AG09319 (cell line): ENCODE data around the gene FLAD1.

ENCODE experiments used
- DNase-seq: peaks from one replicate; pipeline ENCODE4 v3.0.0-alpha.2; 2010; ENCODE audit warnings: low read depth; ENCODE audit errors: extremely low read depth
- CTCF ChIP-seq: IDR thresholded peaks from 2 replicates; pipeline ENCODE4 v1.5.1; 2011; ENCODE audit warnings: low read depth, mild to moderate bottlenecking, inconsistent platforms, low read length, moderate library complexity

Gene FLAD1

DNA sequence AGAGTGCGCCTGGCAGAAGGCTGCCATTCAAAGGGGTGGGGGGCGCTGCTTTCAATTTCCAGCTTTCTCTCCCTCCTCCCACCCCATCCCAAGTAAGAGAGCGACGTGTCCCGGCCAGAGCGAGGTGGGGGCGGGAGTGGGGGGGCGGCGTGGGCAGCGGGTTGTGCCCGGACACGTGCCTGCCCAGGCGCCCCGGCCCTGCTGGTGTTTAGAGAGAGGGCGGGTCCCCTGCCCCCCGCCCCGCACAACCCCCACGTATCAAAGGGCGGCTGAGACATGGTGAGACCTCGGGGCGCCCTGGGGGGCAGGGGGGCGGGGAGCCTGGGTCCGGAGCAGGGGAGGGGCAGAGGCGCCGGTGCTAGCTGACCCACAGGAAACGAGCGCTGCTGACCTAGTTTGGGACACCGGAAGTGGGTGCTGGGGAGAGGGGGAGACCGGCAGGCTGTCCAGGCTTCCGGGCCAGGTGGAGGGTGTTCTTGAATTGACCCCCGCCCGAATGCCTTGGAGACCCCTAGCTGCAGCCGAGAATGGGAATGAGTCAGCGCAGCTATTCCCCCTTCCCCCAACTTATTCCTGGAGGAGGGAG is 20.7 kb downstream of the FLAD1 start:
- no peak for DNase-seq
- TF ChIP-seq CTCF, result no peak

GRCh38 chr1:155004352-155005075 is 21.4 kb downstream of the FLAD1 start:
- no peak for TF ChIP-seq CTCF
- DNase-seq, result no peak

DNA sequence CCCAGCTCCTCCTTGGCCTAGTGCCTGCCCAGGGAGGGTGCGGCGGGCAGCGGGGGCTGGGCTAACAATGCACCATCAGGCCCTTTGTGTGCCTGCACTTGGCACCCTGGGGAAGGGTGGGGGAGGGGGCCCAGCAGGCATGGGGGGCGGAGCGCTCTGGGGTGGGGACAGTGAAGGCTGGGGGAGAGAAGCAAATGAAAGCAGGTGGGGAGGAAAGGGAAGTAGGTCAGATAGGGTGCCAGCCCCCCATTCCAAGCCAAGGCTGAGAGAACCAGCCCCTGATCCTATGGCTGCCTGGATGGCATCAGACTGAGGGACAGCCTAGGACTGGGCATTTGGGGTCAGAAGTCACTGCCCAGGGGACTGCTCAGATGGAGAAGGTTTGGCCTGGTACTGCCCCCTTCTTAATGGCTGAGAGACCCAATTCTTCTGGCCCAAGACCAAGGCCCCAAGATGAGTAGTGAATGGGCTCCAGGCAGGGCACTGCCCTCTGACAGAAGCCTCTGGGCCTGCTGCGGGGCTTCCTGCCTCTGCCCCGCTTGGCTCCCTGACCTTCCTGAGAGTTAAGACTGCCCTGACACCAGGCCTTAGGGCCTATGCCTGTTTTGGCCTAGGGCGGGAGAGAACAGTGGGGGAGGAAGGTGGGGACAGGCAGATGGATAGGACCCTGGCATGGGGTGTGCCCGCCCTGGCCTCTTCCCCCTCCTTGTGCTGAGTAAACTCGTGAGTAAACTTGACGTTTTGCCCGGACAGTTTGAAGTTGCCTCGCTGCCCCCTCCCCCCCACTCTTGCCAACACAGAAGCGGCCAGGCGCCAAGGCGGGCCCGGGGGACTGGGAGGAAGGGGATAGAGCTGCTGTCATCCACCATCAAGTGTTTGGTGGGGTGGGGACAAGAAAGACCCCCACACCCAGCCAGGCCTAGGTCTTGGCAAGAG is 22.2 kb downstream of the FLAD1 start:
- no peak for TF ChIP-seq CTCF
- no peak for DNase-seq

DNA sequence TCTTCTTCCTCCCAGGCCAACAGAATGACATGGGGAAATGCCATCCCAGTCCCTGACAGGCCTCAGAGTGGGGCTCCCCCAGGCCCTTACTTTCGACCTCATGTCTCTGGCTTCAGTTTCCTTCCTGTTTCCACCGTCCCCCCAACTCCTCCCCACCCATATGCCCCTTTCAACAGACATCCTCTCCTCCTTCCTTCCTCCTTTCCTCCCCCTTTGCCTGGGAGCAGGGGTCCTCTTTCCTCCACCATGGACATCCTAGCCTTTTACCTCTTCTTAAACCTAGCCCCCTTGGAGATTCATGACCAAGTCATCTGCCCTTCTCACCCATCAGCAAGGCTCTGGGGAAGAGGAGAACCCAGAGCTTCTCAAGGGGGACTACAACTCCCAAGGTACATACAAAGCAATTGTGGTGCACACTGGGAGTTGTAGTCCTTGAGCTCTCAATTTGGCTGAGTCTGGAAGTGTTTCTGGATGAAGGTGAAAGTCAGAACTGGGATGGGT is 23.5 kb downstream of the FLAD1 start:
- no peak for DNase-seq
- TF ChIP-seq CTCF, result no peak

- TF ChIP-seq CTCF, result no peak
- no peak for DNase-seq
These were observed 24.2 kb downstream of the FLAD1 start for GRCh38 chr1:155007251-155007828.

GRCh38 chr1:155008015-155008941 is 25.1 kb downstream of the FLAD1 start:
- TF ChIP-seq CTCF, result no peak
- no peak for DNase-seq
